Activated CD4-positive, alpha-beta memory T cell treated with anti-CD3 and anti-CD28 coated beads for 36 hours (primary cell): ENCODE results near the gene TSPAN8. TPM values are rescaled to one million over a fixed set of nuclear protein-coding genes. Genes with fewer than 3 reads are reported as not detected.

ENCODE experiments used
- CTCF ChIA-PET: fragments of 350-600 bp; sonication (Branson Sonifier 250); formaldehyde crosslinking; loops from one replicate; lab custom pipeline; 2021; ENCODE audit warnings: antibody characterized with exemption, inconsistent platforms; lab: Charles Lee
- POLR2A ChIA-PET: fragments of 350-600 bp; sonication (Branson Sonifier 250); formaldehyde crosslinking; loops from one replicate; lab custom pipeline; 2021; ENCODE audit warnings: antibody characterized with exemption; lab: Charles Lee
- DNase-seq: peaks from one replicate; pipeline ENCODE4 v3.0.0-alpha.2; 2020
- H3K27ac Mint-ChIP-seq: one replicate; pipeline ENCODE4 v1.8.0; 2021; ENCODE audit warnings: mixed read lengths
- H3K27me3 Mint-ChIP-seq: one replicate; pipeline ENCODE4 v1.8.0; 2021; ENCODE audit warnings: mixed read lengths
- H3K36me3 Mint-ChIP-seq: one replicate; pipeline ENCODE4 v1.8.0; 2021; ENCODE audit warnings: mixed read lengths
- H3K4me1 Mint-ChIP-seq: one replicate; pipeline ENCODE4 v1.8.0; 2021; ENCODE audit warnings: low read depth, mixed read lengths
- H3K4me3 Mint-ChIP-seq: one replicate; pipeline ENCODE4 v1.8.0; 2021; ENCODE audit warnings: mild to moderate bottlenecking, mixed read lengths
- H3K9me3 Mint-ChIP-seq: one replicate; pipeline ENCODE4 v1.8.0; 2021; ENCODE audit warnings: mixed read lengths
- intact Hi-C: fragments of 100-400 bp; cut with micrococcal nuclease; formaldehyde crosslinking; loops from one replicate; pipeline ENCODE4 v1.15.1; 2023
- total RNA-seq, 2 experiments: library from RNA; stranded (reverse); gene quantifications; one replicate each; pipeline ENCODE4 v1.2.3, GENCODE V29; 2021

The TSPAN8 gene
- not detected for total RNA-seq

- no peaks in the 10 kb centered on the region for H3K9me3 Mint-ChIP-seq
Measured at GRCh38 chr12:71157601-71158233, at the start of gene TSPAN8. TSS of gene TSPAN8 (minus strand) at chr12:71157999. CDS start at chr12:71157678, 321 bp downstream.

GRCh38 chr12:71201136-71201679 is 43.4 kb upstream of the TSPAN8 start:
- CTCF ChIA-PET = no interaction called here

More at GRCh38 chr12:71157601-71158233, at the start of gene TSPAN8:
- Mint-ChIP-seq H3K4me1 (no peaks in the 10 kb centered on the region), H3K27me3 (no peaks in the 10 kb centered on the region), H3K27ac (no peak within 1 kb of the TSS), H3K4me3 (no peak within 1 kb of the TSS), H3K36me3 (no peaks in the 10 kb centered on the region)
- ChIA-PET POLR2A (no interaction called here), CTCF (no interaction called here)
- no peak for DNase-seq
- intact Hi-C loops = no loop called here

DNA sequence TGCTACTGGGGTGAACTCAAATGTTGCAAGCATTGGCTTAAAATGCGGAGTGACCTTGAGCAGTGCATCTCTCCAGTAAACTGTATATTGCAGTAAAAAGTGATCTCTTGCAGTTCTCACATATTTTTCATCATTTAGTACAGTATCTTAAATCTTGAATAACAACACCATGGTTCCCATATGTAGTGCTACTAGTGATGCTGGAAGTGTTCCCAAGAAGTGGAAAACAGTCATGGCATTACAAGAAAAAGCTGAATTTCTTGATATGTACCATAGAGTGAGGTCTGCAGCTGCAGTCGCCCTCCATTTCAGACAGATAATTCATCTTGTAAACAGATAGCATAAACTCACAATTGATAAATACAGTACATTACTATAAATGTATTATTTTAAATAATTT is 42.9 kb upstream of the TSPAN8 start:
- no peak for DNase-seq
- CTCF ChIA-PET = no interaction called here
- no peaks in the 10 kb centered on the region for H3K4me1 Mint-ChIP-seq
- H3K9me3 Mint-ChIP-seq = no peaks in the 10 kb centered on the region
- intact Hi-C loops = no loop called here
- no peaks in the 10 kb centered on the region for H3K27me3 Mint-ChIP-seq
- no peaks in the 10 kb centered on the region for H3K36me3 Mint-ChIP-seq
- H3K27ac Mint-ChIP-seq = no peak overlapping the region
- H3K4me3 Mint-ChIP-seq = no peak overlapping the region
- POLR2A ChIA-PET = no interaction called here

More at GRCh38 chr12:71201136-71201679, 43.4 kb upstream of the TSPAN8 start:
- Mint-ChIP-seq H3K9me3 (no peaks in the 10 kb centered on the region), H3K36me3 (no peaks in the 10 kb centered on the region), H3K4me3 (no peak overlapping the region), H3K27ac (no peak overlapping the region), H3K27me3 (no peaks in the 10 kb centered on the region), H3K4me1 (no peaks in the 10 kb centered on the region)
- no peak for DNase-seq
- intact Hi-C loops = no loop called here
- POLR2A ChIA-PET = no interaction called here

DNA sequence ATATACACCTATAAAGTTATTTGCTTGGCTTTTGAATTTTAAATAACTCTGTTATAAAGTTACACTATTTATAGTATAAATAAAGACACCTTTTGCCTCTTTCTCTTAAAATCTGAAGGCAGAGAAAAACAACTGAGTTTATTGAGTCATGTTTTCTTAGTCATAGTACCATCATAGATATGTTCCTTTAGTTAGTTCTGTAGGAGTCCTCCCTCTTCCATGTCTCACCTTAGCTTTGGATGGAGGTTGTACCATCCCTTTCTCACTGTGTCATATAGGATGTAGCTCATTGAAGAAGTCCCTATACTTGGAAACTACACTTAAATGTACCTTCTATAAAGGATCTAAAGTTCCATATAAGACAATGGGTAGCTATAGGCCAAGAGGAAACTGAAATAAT is 39.7 kb upstream of the TSPAN8 start:
- no peak overlapping the region for H3K4me3 Mint-ChIP-seq
- no peaks in the 10 kb centered on the region for H3K27me3 Mint-ChIP-seq
- H3K36me3 Mint-ChIP-seq = no peaks in the 10 kb centered on the region
- no peaks in the 10 kb centered on the region for H3K9me3 Mint-ChIP-seq
- DNase-seq = no peak
- intact Hi-C loops = no loop called here
- POLR2A ChIA-PET = interaction anchor here (0.7 kb wide), 1 partner anchor 1129 kb away, joined by 3 read pairs; no protein-coding TSS in a partner anchor
- H3K27ac Mint-ChIP-seq = no peak overlapping the region
- H3K4me1 Mint-ChIP-seq = no peaks in the 10 kb centered on the region
- CTCF ChIA-PET = no interaction called here

DNA sequence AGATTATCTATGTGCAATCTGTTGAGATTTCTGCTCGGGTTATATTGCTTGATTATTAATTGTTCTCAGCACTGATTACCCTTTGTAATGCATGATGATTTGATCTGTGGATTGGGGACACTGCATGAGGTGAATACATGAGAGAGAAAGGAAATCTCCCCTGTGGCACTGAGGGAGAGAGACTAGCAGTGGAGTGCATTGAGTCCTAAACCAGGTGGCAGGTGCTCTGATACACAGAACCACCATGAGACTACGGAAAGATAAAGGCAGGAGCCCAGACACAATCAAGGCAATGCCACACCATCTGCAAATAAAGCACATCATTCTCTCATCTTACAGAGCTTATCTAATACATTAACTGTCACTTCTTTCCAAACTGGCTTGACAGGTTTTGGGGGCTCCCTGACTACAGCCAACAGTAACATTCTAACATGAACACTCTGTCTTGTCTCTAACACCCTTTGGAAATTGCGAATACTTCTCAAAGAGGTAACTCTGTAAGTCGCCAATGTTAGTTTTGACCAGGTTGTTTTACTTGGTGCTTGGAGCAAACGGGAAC is 37.6 kb upstream of the TSPAN8 start:
- no peaks in the 10 kb centered on the region for H3K4me1 Mint-ChIP-seq
- H3K27ac Mint-ChIP-seq = no peak overlapping the region
- intact Hi-C loops = no loop called here
- no peaks in the 10 kb centered on the region for H3K27me3 Mint-ChIP-seq
- H3K9me3 Mint-ChIP-seq = no peaks in the 10 kb centered on the region
- no peak overlapping the region for H3K4me3 Mint-ChIP-seq
- POLR2A ChIA-PET = no interaction called here
- DNase-seq = no peak
- CTCF ChIA-PET = no interaction called here
- no peaks in the 10 kb centered on the region for H3K36me3 Mint-ChIP-seq

- no peaks in the 10 kb centered on the region for H3K27me3 Mint-ChIP-seq
- no peak overlapping the region for H3K4me3 Mint-ChIP-seq
- no peak for DNase-seq
- H3K36me3 Mint-ChIP-seq = no peaks in the 10 kb centered on the region
- no peaks in the 10 kb centered on the region for H3K4me1 Mint-ChIP-seq
- intact Hi-C loops = no loop called here
- H3K27ac Mint-ChIP-seq = no peak overlapping the region
- no peaks in the 10 kb centered on the region for H3K9me3 Mint-ChIP-seq
- POLR2A ChIA-PET = no interaction called here
- CTCF ChIA-PET = no interaction called here
Measured at GRCh38 chr12:71194657-71195056, 36.9 kb upstream of the TSPAN8 start.

DNA sequence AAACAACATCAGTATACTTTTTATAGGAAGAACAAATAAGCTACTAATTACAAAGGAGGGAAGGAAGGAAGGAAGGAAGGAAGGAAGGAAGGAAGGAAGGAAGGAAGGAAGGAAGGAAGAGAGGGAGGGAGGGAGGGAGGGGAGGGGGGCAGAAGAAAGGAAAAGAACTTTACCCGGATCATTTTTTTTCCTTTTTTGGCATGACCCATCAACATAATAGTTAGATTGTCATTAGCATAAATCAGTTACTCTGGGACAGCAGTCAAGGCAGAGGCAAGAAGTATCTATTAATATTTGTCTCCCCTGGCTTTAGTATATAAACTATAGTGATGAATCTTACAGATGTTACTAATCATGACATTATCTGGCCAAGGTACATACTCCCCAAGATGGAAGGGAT is 35.2 kb upstream of the TSPAN8 start:
- Mint-ChIP-seq H3K9me3 (no peaks in the 10 kb centered on the region), H3K4me1 (no peaks in the 10 kb centered on the region), H3K4me3 (no peak overlapping the region)

DNA sequence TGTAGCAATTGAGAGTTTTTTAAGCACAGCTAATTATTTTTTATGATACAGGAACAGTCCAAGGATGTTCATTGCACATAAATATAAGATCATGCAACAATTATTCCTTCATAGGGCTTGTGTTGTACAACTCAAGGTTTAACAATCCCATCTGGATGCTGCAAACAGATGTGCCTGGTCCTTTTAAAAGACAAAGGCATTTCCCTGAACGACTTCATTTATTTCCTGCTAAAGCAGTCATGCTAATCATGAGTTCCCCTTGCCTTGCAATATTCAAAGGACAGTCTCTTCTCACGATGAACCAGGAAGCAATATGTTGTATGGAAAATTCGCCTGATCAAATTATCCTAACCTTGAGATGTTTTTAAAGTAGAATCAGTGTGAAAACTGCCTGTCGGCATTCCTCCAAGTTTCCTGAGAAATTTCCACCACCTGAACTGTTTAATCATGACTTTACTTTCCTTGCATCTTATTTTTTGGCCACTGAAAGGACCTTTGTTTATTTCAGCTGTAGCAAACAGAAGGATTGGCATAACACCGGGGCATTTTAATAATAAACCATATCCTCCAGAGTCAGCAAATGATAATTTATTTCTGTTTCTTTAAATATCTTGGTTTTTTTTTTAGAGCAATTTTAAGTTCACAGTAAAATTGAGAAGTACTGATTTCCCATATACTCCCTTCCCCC is 33.9 kb upstream of the TSPAN8 start:
- POLR2A ChIA-PET = no interaction called here
- Mint-ChIP-seq H3K4me3 (no peak overlapping the region), H3K27ac (no peak overlapping the region), H3K9me3 (no peaks in the 10 kb centered on the region), H3K27me3 (no peaks in the 10 kb centered on the region), H3K36me3 (no peaks in the 10 kb centered on the region), H3K4me1 (no peaks in the 10 kb centered on the region)
- CTCF ChIA-PET = no interaction called here
- intact Hi-C loops = no loop called here
- DNase-seq = no peak

More for the DNA sequence above, 35.2 kb upstream of the TSPAN8 start:
- POLR2A ChIA-PET = no interaction called here
- intact Hi-C loops = no loop called here
- DNase-seq = no peak
- H3K27me3 Mint-ChIP-seq = no peaks in the 10 kb centered on the region
- no peak overlapping the region for H3K27ac Mint-ChIP-seq
- no peaks in the 10 kb centered on the region for H3K36me3 Mint-ChIP-seq
- CTCF ChIA-PET = no interaction called here

- CTCF ChIA-PET = no interaction called here
Measured at GRCh38 chr12:71190822-71191221, 33.0 kb upstream of the TSPAN8 start.

DNA sequence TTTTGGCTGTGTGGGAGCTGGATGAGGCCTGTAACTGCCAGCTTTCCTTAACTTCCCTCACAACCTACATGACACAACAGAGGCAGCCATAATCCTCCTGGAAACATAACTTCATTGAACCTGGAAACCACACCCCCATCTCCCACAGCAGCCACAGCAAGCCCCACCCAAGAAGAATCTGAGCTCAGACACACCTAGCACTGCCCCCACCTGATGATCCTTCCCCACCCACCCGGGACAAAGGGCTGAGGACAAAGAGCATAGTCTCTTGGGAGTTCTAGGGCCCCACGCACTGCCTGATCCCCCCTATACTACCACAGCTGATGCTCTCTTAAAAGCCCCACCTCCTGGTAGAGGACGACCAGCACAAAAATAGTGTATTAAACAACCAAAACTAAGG is 29.6 kb upstream of the TSPAN8 start:
- no peak overlapping the region for H3K4me3 Mint-ChIP-seq
- no peaks in the 10 kb centered on the region for H3K9me3 Mint-ChIP-seq
- ChIA-PET CTCF (no interaction called here), POLR2A (no interaction called here)
- H3K4me1 Mint-ChIP-seq = no peaks in the 10 kb centered on the region
- no peaks in the 10 kb centered on the region for H3K36me3 Mint-ChIP-seq
- DNase-seq = no peak
- intact Hi-C loops = no loop called here
- H3K27ac Mint-ChIP-seq = no peak overlapping the region
- H3K27me3 Mint-ChIP-seq = no peaks in the 10 kb centered on the region

More at GRCh38 chr12:71190822-71191221, 33.0 kb upstream of the TSPAN8 start:
- Mint-ChIP-seq H3K27me3 (no peaks in the 10 kb centered on the region), H3K36me3 (no peaks in the 10 kb centered on the region), H3K9me3 (no peaks in the 10 kb centered on the region), H3K27ac (no peak overlapping the region), H3K4me3 (no peak overlapping the region), H3K4me1 (no peaks in the 10 kb centered on the region)
- intact Hi-C loops = no loop called here
- POLR2A ChIA-PET = no interaction called here
- DNase-seq = no peak

- Mint-ChIP-seq H3K4me3 (no peak overlapping the region), H3K4me1 (no peaks in the 10 kb centered on the region), H3K9me3 (no peaks in the 10 kb centered on the region), H3K27ac (no peak overlapping the region), H3K27me3 (no peaks in the 10 kb centered on the region), H3K36me3 (no peaks in the 10 kb centered on the region)
- DNase-seq = no peak
- ChIA-PET POLR2A (no interaction called here), CTCF (no interaction called here)
- intact Hi-C loops = no loop called here
Measured at GRCh38 chr12:71186571-71187288, 28.9 kb upstream of the TSPAN8 start.

DNA sequence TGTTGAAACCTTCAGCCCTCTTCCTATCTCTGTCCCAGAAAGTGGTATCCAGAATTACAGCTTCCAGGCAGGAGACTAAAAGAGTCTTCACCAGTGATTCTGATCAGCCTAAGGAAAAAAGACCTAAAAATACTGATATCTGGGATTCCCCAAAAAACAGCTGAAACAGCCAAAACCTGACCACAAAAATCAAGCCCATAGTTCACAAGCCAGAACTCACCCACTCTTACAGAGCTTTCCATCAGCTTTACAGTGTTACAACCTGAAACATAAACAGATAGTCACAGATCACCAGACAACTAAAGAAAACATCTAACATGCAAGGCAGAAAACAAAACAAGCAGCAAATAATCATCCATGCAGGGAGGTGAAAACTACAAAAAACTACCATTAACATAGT is 26.0 kb upstream of the TSPAN8 start:
- no peaks in the 10 kb centered on the region for H3K9me3 Mint-ChIP-seq
- H3K4me3 Mint-ChIP-seq = no peak overlapping the region
- no peaks in the 10 kb centered on the region for H3K4me1 Mint-ChIP-seq
- no peak overlapping the region for H3K27ac Mint-ChIP-seq
- DNase-seq = no peak
- H3K27me3 Mint-ChIP-seq = no peaks in the 10 kb centered on the region
- intact Hi-C loops = no loop called here
- CTCF ChIA-PET = no interaction called here
- POLR2A ChIA-PET = no interaction called here
- no peaks in the 10 kb centered on the region for H3K36me3 Mint-ChIP-seq
